NCI-H2107 (cell line): ENCODE measurements around the gene TNFRSF13B.
"Not testable (repeated sequence)": the region's sequence is repeated elsewhere in the genome, so short reads cannot be mapped to it uniquely, and the experiment has no call there.

Source experiments
- DNase-seq: peaks from one replicate; lab custom pipeline; 2025; lab: John Stamatoyannopoulos, UW

TNFRSF13B gene

GRCh38 chr17:16911141-16911937 lies 60.6 kb downstream of the TNFRSF13B start:
- DNase-seq = no peak

GRCh38 chr17:16910341-16910740 lies 61.6 kb downstream of the TNFRSF13B start:
- no peak for DNase-seq

- DNase-seq = no peak
These were observed 62.3 kb downstream of the TNFRSF13B start for GRCh38 chr17:16909472-16910246.

- no peak for DNase-seq
These were observed 63.6 kb downstream of the TNFRSF13B start for GRCh38 chr17:16908273-16908672.

- DNase-seq = no peak
These were observed 65.2 kb downstream of the TNFRSF13B start for GRCh38 chr17:16906680-16907079.

GRCh38 chr17:16905593-16906191 lies 66.2 kb downstream of the TNFRSF13B start:
- DNase-seq = no peak

- not testable (repeated sequence) for DNase-seq
These were observed 68.8 kb downstream of the TNFRSF13B start for GRCh38 chr17:16903070-16903469.

- no peak for DNase-seq
These were observed 71.5 kb downstream of the TNFRSF13B start for GRCh38 chr17:16900288-16900882.

- not testable (repeated sequence) for DNase-seq
These were observed 74.6 kb downstream of the TNFRSF13B start for GRCh38 chr17:16897211-16897896.

GRCh38 chr17:16896235-16896634 lies 75.7 kb downstream of the TNFRSF13B start:
- not testable (repeated sequence) for DNase-seq

- DNase-seq = not testable (repeated sequence)
These were observed 78.4 kb downstream of the TNFRSF13B start for GRCh38 chr17:16893527-16893926.

GRCh38 chr17:16892876-16893454 lies 79.0 kb downstream of the TNFRSF13B start:
- DNase-seq = not testable (repeated sequence)

GRCh38 chr17:16889088-16889465 lies 82.8 kb downstream of the TNFRSF13B start:
- no peak for DNase-seq
